ENCODE results near the gene ACOX3.

The ACOX3 gene

GRCh38 chr4:8370835-8371595, 69.5 kb downstream of the ACOX3 start:
- H3K4me3 ChIP-seq (ENCODE audit: low read length): no peak overlapping the region
- no peak for DNase-seq (ENCODE audit: low read depth)
- no peak for TF ChIP-seq CTCF (IDR thresholded peaks at IDR 0.05; ENCODE audit: insufficient read depth, low read depth, low read length, missing control alignments)

- no peak for DNase-seq (ENCODE audit: low read depth)
- no peak for TF ChIP-seq CTCF (IDR thresholded peaks at IDR 0.05; ENCODE audit: insufficient read depth, low read depth, low read length, missing control alignments)
- H3K4me3 ChIP-seq (ENCODE audit: low read length): no peak overlapping the region
Measured at GRCh38 chr4:8370106-8370787, 70.3 kb downstream of the ACOX3 start.

GRCh38 chr4:8369426-8370105, 71.0 kb downstream of the ACOX3 start:
- no peak for TF ChIP-seq CTCF (IDR thresholded peaks at IDR 0.05; ENCODE audit: insufficient read depth, low read depth, low read length, missing control alignments)
- DNase-seq (ENCODE audit: low read depth): no peak
- no peak overlapping the region for H3K4me3 ChIP-seq (ENCODE audit: low read length)

- no peak for TF ChIP-seq CTCF (IDR thresholded peaks at IDR 0.05; ENCODE audit: insufficient read depth, low read depth, low read length, missing control alignments)
- DNase-seq (ENCODE audit: low read depth): no peak
- no peak overlapping the region for H3K4me3 ChIP-seq (ENCODE audit: low read length)
Measured at GRCh38 chr4:8368998-8369397, 71.5 kb downstream of the ACOX3 start.

GRCh38 chr4:8368061-8368481, 72.5 kb downstream of the ACOX3 start:
- no peak for DNase-seq (ENCODE audit: low read depth)
- H3K4me3 ChIP-seq (ENCODE audit: low read length): no peak overlapping the region
- TF ChIP-seq CTCF (IDR thresholded peaks at IDR 0.05; ENCODE audit: insufficient read depth, low read depth, low read length, missing control alignments): no peak

- no peak overlapping the region for H3K4me3 ChIP-seq (ENCODE audit: low read length)
- TF ChIP-seq CTCF (IDR thresholded peaks at IDR 0.05; ENCODE audit: insufficient read depth, low read depth, low read length, missing control alignments): no peak
- no peak for DNase-seq (ENCODE audit: low read depth)
Measured at GRCh38 chr4:8366601-8367000, 73.9 kb downstream of the ACOX3 start.
